ENCODE measurements around the gene TPR.

The TPR gene

DNA sequence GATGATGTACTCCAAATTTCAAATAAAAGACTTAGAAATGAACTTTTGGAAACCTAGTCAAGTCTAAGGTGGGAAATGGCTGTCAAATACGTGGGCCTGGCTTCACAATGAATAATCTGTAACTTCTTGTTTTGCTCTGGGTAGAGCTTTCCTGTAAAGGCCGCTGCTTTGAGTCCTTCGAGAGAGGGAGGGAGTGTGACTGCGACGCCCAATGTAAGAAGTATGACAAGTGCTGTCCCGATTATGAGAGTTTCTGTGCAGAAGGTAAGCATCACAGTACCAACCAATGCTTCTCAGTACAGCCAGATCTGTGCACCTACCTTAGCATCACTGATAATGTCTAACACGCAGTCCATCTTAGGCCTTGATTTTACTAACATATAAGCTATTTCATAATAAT lies 73.6 kb downstream of the TPR start:
- TF ChIP-seq, protein P1, sequence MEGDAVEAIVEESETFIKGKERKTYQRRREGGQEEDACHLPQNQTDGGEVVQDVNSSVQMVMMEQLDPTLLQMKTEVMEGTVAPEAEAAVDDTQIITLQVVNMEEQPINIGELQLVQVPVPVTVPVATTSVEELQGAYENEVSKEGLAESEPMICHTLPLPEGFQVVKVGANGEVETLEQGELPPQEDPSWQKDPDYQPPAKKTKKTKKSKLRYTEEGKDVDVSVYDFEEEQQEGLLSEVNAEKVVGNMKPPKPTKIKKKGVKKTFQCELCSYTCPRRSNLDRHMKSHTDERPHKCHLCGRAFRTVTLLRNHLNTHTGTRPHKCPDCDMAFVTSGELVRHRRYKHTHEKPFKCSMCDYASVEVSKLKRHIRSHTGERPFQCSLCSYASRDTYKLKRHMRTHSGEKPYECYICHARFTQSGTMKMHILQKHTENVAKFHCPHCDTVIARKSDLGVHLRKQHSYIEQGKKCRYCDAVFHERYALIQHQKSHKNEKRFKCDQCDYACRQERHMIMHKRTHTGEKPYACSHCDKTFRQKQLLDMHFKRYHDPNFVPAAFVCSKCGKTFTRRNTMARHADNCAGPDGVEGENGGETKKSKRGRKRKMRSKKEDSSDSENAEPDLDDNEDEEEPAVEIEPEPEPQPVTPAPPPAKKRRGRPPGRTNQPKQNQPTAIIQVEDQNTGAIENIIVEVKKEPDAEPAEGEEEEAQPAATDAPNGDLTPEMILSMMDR (IDR thresholded peaks at IDR 0.05): no peak
- H3K27me3 ChIP-seq: no peaks in the 10 kb centered on the region
- H3K4me3 ChIP-seq (ENCODE audit: low read depth in 1 of 2, low read length in 1 of 2): no peak overlapping the region
- H3K9me3 ChIP-seq: no peaks in the 10 kb centered on the region
- no peaks in the 10 kb centered on the region for H3K4me1 ChIP-seq (ENCODE audit: control insufficient read depth in 1 of 2, insufficient read depth in 1 of 2, low read depth in 1 of 2, low read length in 1 of 2)
- H3K36me3 ChIP-seq: no peaks in the 10 kb centered on the region
- H3K27ac ChIP-seq: no peak overlapping the region

DNA sequence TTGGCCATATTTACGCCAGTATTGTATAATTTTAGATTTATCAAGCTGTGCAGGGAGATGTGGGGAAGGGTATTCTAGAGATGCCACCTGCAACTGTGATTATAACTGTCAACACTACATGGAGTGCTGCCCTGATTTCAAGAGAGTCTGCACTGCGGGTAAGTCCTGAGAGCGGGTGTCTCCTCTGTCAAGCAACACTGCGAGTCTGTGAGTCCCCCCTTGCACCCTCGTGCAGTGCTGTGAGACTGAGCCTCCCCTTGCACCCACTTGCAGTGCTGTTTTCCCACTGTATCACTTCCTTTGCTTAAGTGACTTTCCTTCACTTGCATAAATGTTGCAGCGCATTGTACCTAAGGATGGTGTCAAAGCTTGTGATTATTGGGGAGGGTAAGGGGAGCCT lies 75.0 kb downstream of the TPR start:
- Histone ChIP-seq H3K36me3 (no peaks in the 10 kb centered on the region), H3K4me1 (ENCODE audit: control insufficient read depth in 1 of 2, insufficient read depth in 1 of 2, low read depth in 1 of 2, low read length in 1 of 2) (no peaks in the 10 kb centered on the region), H3K27me3 (no peaks in the 10 kb centered on the region), H3K9me3 (no peaks in the 10 kb centered on the region), H3K4me3 (ENCODE audit: low read depth in 1 of 2, low read length in 1 of 2) (no peak overlapping the region), H3K27ac (no peak overlapping the region)
- TF ChIP-seq, protein P1 (IDR thresholded peaks at IDR 0.05): no peak

DNA sequence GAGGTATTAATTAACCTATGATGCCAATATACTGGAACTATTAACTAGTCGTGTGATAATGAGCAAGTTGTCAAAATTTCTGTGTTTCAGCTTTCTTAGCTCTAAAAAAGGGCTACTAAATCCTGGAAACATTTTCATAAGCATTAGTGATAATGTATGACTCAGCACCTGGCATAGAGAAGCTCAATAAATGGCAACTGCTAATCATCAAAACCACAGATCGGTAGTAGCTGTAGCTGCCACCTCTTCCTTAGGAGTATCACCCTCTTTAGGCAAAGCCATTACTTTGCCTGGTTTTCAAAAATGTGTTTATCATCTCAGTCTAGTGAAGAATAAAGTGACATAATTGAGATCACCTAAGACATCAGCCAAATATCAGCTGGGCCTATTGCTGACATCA lies 75.5 kb downstream of the TPR start:
- H3K27me3 ChIP-seq: no peaks in the 10 kb centered on the region
- no peaks in the 10 kb centered on the region for H3K4me1 ChIP-seq (ENCODE audit: control insufficient read depth in 1 of 2, insufficient read depth in 1 of 2, low read depth in 1 of 2, low read length in 1 of 2)
- no peaks in the 10 kb centered on the region for H3K36me3 ChIP-seq
- H3K4me3 ChIP-seq (ENCODE audit: low read depth in 1 of 2, low read length in 1 of 2): no peak overlapping the region
- no peak overlapping the region for H3K27ac ChIP-seq
- TF ChIP-seq, protein P1 (IDR thresholded peaks at IDR 0.05): no peak
- no peaks in the 10 kb centered on the region for H3K9me3 ChIP-seq

DNA sequence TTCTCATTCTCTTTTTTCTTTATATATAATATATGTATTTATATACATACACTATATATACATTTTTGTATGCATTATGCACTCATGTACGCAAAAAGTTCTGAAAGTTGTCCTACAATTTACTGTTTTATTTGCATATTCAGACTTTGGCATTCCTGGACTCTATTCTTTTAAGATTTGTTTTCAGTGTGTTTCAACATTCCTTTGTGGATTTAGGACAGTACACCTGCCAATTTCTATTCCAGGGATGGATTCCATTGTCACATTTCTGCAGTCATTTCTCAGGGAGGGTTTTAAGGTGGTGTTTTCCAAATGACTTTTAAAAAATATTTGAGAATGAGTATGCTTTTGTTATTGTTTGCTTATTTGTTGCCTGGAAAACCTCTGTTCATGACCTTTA lies 76.2 kb downstream of the TPR start:
- TF ChIP-seq, protein P1 (IDR thresholded peaks at IDR 0.05): no peak
- Histone ChIP-seq H3K36me3 (no peaks in the 10 kb centered on the region), H3K27ac (no peak overlapping the region), H3K4me3 (ENCODE audit: low read depth in 1 of 2, low read length in 1 of 2) (no peak overlapping the region), H3K27me3 (no peaks in the 10 kb centered on the region), H3K9me3 (no peaks in the 10 kb centered on the region), H3K4me1 (ENCODE audit: control insufficient read depth in 1 of 2, insufficient read depth in 1 of 2, low read depth in 1 of 2, low read length in 1 of 2) (no peaks in the 10 kb centered on the region)

DNA sequence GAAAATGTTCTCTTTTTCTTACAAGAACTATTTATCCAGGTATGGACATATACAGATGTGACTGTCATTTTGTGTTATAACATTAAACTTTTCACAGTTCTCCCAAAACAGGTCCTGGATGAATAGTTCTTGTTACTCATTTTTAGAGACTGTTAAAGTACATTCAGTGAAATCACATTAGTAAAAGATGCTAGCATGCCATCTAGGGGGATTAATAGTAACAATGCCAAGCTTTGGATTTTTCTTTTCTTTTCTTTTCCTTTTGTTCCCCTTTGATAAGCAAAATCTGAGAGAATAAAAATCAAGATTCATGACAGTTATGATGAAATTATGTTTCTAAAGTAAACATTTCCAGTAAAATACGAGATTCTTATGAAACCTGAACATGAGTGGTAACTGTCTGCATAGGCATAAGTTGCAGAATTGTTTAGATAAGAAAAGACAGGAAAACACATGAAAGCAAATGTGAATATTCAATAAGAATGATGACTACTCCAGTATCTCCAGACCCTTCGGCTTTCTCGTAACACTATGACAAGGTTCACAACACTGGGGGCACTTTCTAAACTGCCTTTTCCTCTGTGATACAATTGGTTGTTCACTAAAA lies 77.5 kb downstream of the TPR start:
- TF ChIP-seq, protein P1 (IDR thresholded peaks at IDR 0.05): no peak
- Histone ChIP-seq H3K27ac (no peak overlapping the region), H3K9me3 (no peaks in the 10 kb centered on the region), H3K4me3 (ENCODE audit: low read depth in 1 of 2, low read length in 1 of 2) (no peak overlapping the region), H3K36me3 (no peaks in the 10 kb centered on the region), H3K4me1 (ENCODE audit: control insufficient read depth in 1 of 2, insufficient read depth in 1 of 2, low read depth in 1 of 2, low read length in 1 of 2) (no peaks in the 10 kb centered on the region), H3K27me3 (no peaks in the 10 kb centered on the region)

DNA sequence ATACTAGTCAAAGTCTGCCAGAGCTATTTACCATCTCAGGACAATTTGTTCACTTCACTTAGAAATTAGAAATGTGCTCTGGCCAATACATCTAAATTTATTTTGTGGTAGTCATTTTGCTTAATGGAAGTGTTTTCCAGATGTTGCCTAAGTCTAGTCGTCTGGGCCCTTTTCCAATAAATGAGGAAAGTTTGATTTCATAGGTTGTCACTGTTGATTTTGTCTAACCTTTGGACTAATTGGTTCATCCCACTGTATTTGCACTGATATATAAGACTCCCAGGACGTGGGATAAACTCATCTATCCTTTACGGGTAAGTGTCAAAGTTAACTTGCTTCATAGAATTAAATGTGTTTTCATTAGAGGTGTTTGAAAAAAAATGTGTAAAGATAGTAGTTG lies 79.1 kb downstream of the TPR start, which contains the start of gene PRG4:
Gene PRG4 (plus strand): TSS at position 300 of the 400 bp plus-strand sequence.
- Histone ChIP-seq H3K36me3 (no peaks in the 10 kb centered on the region), H3K9me3 (no peaks in the 10 kb centered on the region), H3K27me3 (no peaks in the 10 kb centered on the region), H3K27ac (no peak within 1 kb of the TSS), H3K4me3 (ENCODE audit: low read depth in 1 of 2, low read length in 1 of 2) (no peak within 1 kb of the TSS), H3K4me1 (ENCODE audit: control insufficient read depth in 1 of 2, insufficient read depth in 1 of 2, low read depth in 1 of 2, low read length in 1 of 2) (no peaks in the 10 kb centered on the region)
- TF ChIP-seq, protein P1 (IDR thresholded peaks at IDR 0.05): no peak

Measured in neutrophil (primary cell).